GM12878 (cell line): Measurements from ENCODE around the gene RPL7A. TPM values are rescaled to one million over a fixed set of nuclear protein-coding genes. Genes with fewer than 3 reads are reported as not detected.

Source experiments
- ATAC-seq: fragments of 200-7000 bp; cut with Tn5 transposase; 3 replicates; pipeline ENCODE4 v1.9.1; 2020; ENCODE audit warnings: mild to moderate bottlenecking, moderate library complexity
- BruUV-seq: library from RNA; stranded (reverse); fragments of 400-500 nt; replicated peaks from 2 replicates; lab custom pipeline; 2021; lab: Mats Ljungman, UMichigan
- CTCF ChIA-PET: fragments of 300-600 bp; sonication (Branson Sonifier 250); formaldehyde crosslinking; extraction: SDS; loops from one replicate; lab custom pipeline; 2021; ENCODE audit warnings: inconsistent platforms; lab: Yijun Ruan, JAX
- POLR2A ChIA-PET: fragments of 350-600 bp; formaldehyde crosslinking; extraction: SDS; loops from one replicate; lab custom pipeline; 2021; ENCODE audit warnings: inconsistent platforms; lab: Charles Lee
- RAD21 ChIA-PET: fragments of 300-600 bp; sonication (Branson Sonifier 250); formaldehyde crosslinking; loops from one replicate; lab custom pipeline; 2023; ENCODE audit warnings: antibody characterized with exemption; ENCODE audit not compliant: unreplicated experiment; lab: Charles Lee
- SMC1A ChIA-PET: fragments of 300-600 bp; sonication (Branson Sonifier 250); formaldehyde crosslinking; loops from one replicate; lab custom pipeline; 2023; ENCODE audit not compliant: unreplicated experiment, uncharacterized antibody; lab: Charles Lee
- DNase-seq: peaks from one replicate; pipeline ENCODE4 v3.0.0-alpha.2; 2011; ENCODE audit warnings: low read depth, low spot score
- FAIRE-seq: peaks from 3 replicates; lab custom pipeline; 2011; peaks lifted over from hg19 to GRCh38; lab: Jason Lieb, UNC
- H2AFZ ChIP-seq: 2 replicates; pipeline ENCODE4 v1.6.0; 2011; ENCODE audit warnings: low read depth, low read length, control low read depth; ENCODE audit not compliant: control insufficient read depth
- H3K27ac ChIP-seq: 2 replicates; pipeline ENCODE4 v1.5.1; 2011; ENCODE audit warnings: control low read depth; ENCODE audit not compliant: control insufficient read depth, insufficient read depth
- H3K27me3 ChIP-seq, 2 experiments: replicated peaks in 1 of 2; 2 replicates each; pipeline versions ENCODE4 v1.6.0 to v1.6.1; 2011; ENCODE audit warnings: low read length in 1 of 2; ENCODE audit not compliant: control insufficient read depth in 2 of 2, insufficient read depth in 2 of 2
- H3K36me3 ChIP-seq, 2 experiments: 2 replicates each; pipeline ENCODE4 v1.5.1; 2011; ENCODE audit warnings: low read length in 1 of 2; ENCODE audit not compliant: control insufficient read depth in 2 of 2, insufficient read depth in 2 of 2
- H3K4me1 ChIP-seq: 2 replicates; pipeline ENCODE4 v1.6.1; 2011; ENCODE audit warnings: mild to moderate bottlenecking, low read length, moderate library complexity, mixed read lengths; ENCODE audit not compliant: control insufficient read depth, insufficient read depth
- H3K4me2 ChIP-seq: 2 replicates; pipeline ENCODE4 v1.6.0; 2011; ENCODE audit warnings: control low read depth; ENCODE audit not compliant: control insufficient read depth, insufficient read depth
- H3K4me3 ChIP-seq: fragments of 200-600 bp; sonication (generic); 2 replicates; pipeline ENCODE4 v1.5.1; 2016
- H3K79me2 ChIP-seq: 2 replicates; pipeline ENCODE4 v1.6.0; 2011; ENCODE audit warnings: low read length; ENCODE audit not compliant: control insufficient read depth, insufficient read depth
- H3K9ac ChIP-seq: 2 replicates; pipeline ENCODE4 v1.8.0; 2011; ENCODE audit warnings: low read length, control low read depth, mixed read lengths; ENCODE audit not compliant: control insufficient read depth, insufficient read depth
- H3K9me3 ChIP-seq: replicated peaks from 3 replicates; pipeline ENCODE4 v1.5.1; 2011; ENCODE audit warnings: mild to moderate bottlenecking, low read length; ENCODE audit not compliant: control insufficient read depth, insufficient read depth
- H4K20me1 ChIP-seq: 2 replicates; pipeline ENCODE4 v1.6.0; 2011; ENCODE audit not compliant: control insufficient read depth, insufficient read depth
- BMI1 ChIP-seq: fragments of 450-650 bp; IDR thresholded peaks from 2 replicates; pipeline ENCODE4 v1.6.1; 2016; ENCODE audit warnings: mild to moderate bottlenecking, moderate library complexity, borderline replicate concordance
- EED ChIP-seq: sonication (generic); IDR thresholded peaks from 2 replicates; pipeline ENCODE4 v1.6.1; 2016; ENCODE audit warnings: antibody characterized with exemption, low read depth
- ETV6 ChIP-seq, 2 experiments: fragments of 450-650 bp in 1 of 2; IDR thresholded peaks in 1 of 2; conservative IDR thresholded peaks in 1 of 2; 2 replicates each; pipeline ENCODE4 v1.6.1; 2014; ENCODE audit warnings: antibody characterized with exemption in 1 of 2, borderline replicate concordance in 1 of 2, low read depth in 1 of 2, mild to moderate bottlenecking in 1 of 2, moderate library complexity in 1 of 2
- GATAD2B ChIP-seq: fragments of 450-650 bp; conservative IDR thresholded peaks from 2 replicates; pipeline ENCODE4 v1.6.1; 2017; ENCODE audit warnings: low read depth, mild to moderate bottlenecking, moderate library complexity
- JUND ChIP-seq: IDR thresholded peaks from 2 replicates; pipeline ENCODE4 v1.6.1; 2012; ENCODE audit warnings: low read depth, mild to moderate bottlenecking, low read length, improper control_type of control experiment, moderate library complexity
- KAT2A ChIP-seq: conservative IDR thresholded peaks from 2 replicates; pipeline ENCODE4 v1.6.1; 2011; ENCODE audit warnings: low read depth, low read length; ENCODE audit not compliant: control insufficient read depth
- PAX5 ChIP-seq: IDR thresholded peaks from 2 replicates; pipeline ENCODE4 v1.6.1; 2011; ENCODE audit warnings: low read depth, low read length, borderline replicate concordance
- POLR2AphosphoS5 ChIP-seq: IDR thresholded peaks from 2 replicates; pipeline ENCODE4 v1.6.1; 2011; ENCODE audit warnings: mild to moderate bottlenecking, low read length, inconsistent platforms
- WGBS: methylation state at CpG from one replicate; pipeline ENCODE4 v1.1.6; 2016; ENCODE audit warnings: low lambda C conversion rate; ENCODE audit not compliant: insufficient replicate concordance, insufficient coverage; ENCODE audit errors: missing lambda C conversion rate; 5-methylcytosine and 5-hydroxymethylcytosine counted together
- in situ Hi-C: fragments of 300-500 bp; cut with MboI; formaldehyde crosslinking; loops from 9 replicates; pipeline ENCODE4 v1.14.3; 2018; ENCODE audit warnings: mixed read lengths
- intact Hi-C: fragments of 100-400 bp; cut with micrococcal nuclease; formaldehyde crosslinking; loops from one replicate; pipeline ENCODE4 v1.14.2; 2022; ENCODE audit not compliant: unreplicated experiment
- polyA plus RNA-seq, 11 experiments: library from polyadenylated mRNA; depleted of rRNA in 4 of 11; unstranded in 6 of 11; stranded (reverse) in 5 of 11; fragments of >200 nt; fragmentation: Nextera tagmentation in 4 of 11; fragmentation: Illumina TruSeq in 1 of 11; extraction: Ambion mirVana in 4 of 11; extraction: Trizol in 1 of 11; gene quantifications; 1 replicate in 1 of 11; 2 replicates in 10 of 11; pipeline versions ENCODE4 v1.2.1 to v1.2.3, GENCODE V29; 2011 to 2016; ENCODE audit warnings: inconsistent platforms in 2 of 11, missing spikeins in 2 of 11, low read depth in 1 of 11
- total RNA-seq, 4 experiments: library from RNA; depleted of rRNA in 3 of 4; stranded (reverse); fragments of >200 nt in 3 of 4; fragmentation: Illumina TruSeq in 1 of 4; extraction: Trizol in 1 of 4; gene quantifications; 2 replicates each; pipeline versions ENCODE4 v1.2.1 to v1.2.3, GENCODE V29; 2013 to 2021
- TF ChIP-seq, protein P1 (sequence below): fragments of 450-650 bp; IDR thresholded peaks from 2 replicates; pipeline ENCODE4 v1.6.1; 2017; ENCODE audit warnings: mild to moderate bottlenecking, low read depth, inconsistent platforms; ENCODE audit not compliant: poor library complexity, severe bottlenecking
- TF ChIP-seq, protein P2 (sequence below): fragments of 450-650 bp; IDR thresholded peaks from 2 replicates; pipeline ENCODE4 v1.6.1; 2017; ENCODE audit warnings: mild to moderate bottlenecking, moderate library complexity
- TF ChIP-seq, protein P3 (sequence below): fragments of 150-350 bp; IDR thresholded peaks from 2 replicates; pipeline ENCODE4 v1.6.1; 2014; ENCODE audit warnings: mild to moderate bottlenecking, low read depth, low read length
- TF ChIP-seq, protein P4 (sequence below): IDR thresholded peaks from 2 replicates; pipeline ENCODE4 v1.6.1; 2011; ENCODE audit warnings: borderline replicate concordance, low read depth, mild to moderate bottlenecking, moderate library complexity, mixed read lengths, low read length; ENCODE audit not compliant: insufficient read depth; ENCODE audit errors: extremely low read length

The RPL7A gene
- total and polyA plus RNA-seq, 10 of the 15 experiments (the other 5 are each of a cell fraction or from before 2014, with no cell fraction given): 917 to 5,193 (median 3,326) TPM

DNA sequence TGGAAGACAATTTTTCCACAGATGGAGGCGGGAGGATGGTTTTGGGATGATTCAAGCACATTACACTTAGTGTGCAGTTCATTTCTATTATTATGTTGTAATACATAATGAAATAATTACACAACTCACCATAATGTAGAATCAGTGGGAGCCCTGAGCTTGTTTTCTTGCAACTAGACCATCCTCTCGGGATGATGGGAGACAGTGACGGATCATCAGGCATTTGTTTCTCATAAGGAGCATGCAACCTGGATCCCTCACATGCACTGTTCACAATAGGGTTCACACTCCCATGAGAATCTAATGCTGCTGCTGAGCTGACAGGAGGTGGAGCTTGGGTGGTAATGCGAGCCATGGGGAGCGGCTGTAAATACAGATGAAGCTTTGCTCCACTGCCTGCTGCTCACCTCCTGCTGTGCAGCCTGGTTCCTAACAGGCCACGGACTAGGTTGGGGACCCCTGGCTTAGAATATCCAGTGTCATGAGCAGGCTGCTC is 29.8 kb downstream of the RPL7A start:
- intact Hi-C loops (loop anchor here (5.0 kb wide), 1 partner anchor 40 kb away; the partner anchor contains the start of gene REXO4), in situ Hi-C loops (no loop called here)
- no peaks in the 10 kb centered on the region for H3K36me3 ChIP-seq
- no peak overlapping the region for H3K4me3 ChIP-seq
- no peak overlapping the region for H3K4me2 ChIP-seq
- FAIRE-seq: no peak
- ChIA-PET POLR2A (interaction anchor here (1.0 to 2.9 kb wide), 3 partner anchors 13 to 30 kb away, joined by 4 to 12 read pairs (median 10); partner anchors contain the start of genes MED22, RPL7A, SURF1 and SURF2), CTCF (interaction anchor here (1.2 to 1.8 kb wide), 5 partner anchors 12 to 139 kb away, joined by 3 to 4 read pairs (median 3); no protein-coding TSS in a partner anchor), SMC1A (interaction anchor here (1.7 kb wide), 1 partner anchor 81 kb away, joined by 3 read pairs; no protein-coding TSS in a partner anchor), RAD21 (interaction anchor here (1.1 kb wide), 1 partner anchor 16 kb away, joined by 4 read pairs; no protein-coding TSS in a partner anchor)
- no peak overlapping the region for H3K9ac ChIP-seq
- BruUV-seq: no TSS peak
- peaks cover 5% of the 10 kb centered on the region for H3K4me1 ChIP-seq
- no peaks in the 10 kb centered on the region; the same call in 2 of the 3 replicates for H3K9me3 ChIP-seq
- no peak for DNase-seq
- 38% methylated on average over 6 of the region's 6 CpGs for WGBS
- H3K27me3 ChIP-seq: no peaks in the 10 kb centered on the region
- TF ChIP-seq BMI1 (no peak), POLR2AphosphoS5 (no peak), JUND (no peak), KAT2A (no peak), ETV6 (conservative IDR thresholded peaks at IDR 0.05 in 1 of 2, IDR thresholded peaks at IDR 0.05 in 1 of 2; ENCODE audit: borderline replicate concordance in 1 of 2, low read depth in 1 of 2) (no peak), EED (no peak), GATAD2B (no peak), PAX5 (no peak)
- TF ChIP-seq, protein P1, sequence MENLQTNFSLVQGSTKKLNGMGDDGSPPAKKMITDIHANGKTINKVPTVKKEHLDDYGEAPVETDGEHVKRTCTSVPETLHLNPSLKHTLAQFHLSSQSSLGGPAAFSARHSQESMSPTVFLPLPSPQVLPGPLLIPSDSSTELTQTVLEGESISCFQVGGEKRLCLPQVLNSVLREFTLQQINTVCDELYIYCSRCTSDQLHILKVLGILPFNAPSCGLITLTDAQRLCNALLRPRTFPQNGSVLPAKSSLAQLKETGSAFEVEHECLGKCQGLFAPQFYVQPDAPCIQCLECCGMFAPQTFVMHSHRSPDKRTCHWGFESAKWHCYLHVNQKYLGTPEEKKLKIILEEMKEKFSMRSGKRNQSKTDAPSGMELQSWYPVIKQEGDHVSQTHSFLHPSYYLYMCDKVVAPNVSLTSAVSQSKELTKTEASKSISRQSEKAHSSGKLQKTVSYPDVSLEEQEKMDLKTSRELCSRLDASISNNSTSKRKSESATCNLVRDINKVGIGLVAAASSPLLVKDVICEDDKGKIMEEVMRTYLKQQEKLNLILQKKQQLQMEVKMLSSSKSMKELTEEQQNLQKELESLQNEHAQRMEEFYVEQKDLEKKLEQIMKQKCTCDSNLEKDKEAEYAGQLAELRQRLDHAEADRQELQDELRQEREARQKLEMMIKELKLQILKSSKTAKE: no peak
- TF ChIP-seq, protein P2, sequence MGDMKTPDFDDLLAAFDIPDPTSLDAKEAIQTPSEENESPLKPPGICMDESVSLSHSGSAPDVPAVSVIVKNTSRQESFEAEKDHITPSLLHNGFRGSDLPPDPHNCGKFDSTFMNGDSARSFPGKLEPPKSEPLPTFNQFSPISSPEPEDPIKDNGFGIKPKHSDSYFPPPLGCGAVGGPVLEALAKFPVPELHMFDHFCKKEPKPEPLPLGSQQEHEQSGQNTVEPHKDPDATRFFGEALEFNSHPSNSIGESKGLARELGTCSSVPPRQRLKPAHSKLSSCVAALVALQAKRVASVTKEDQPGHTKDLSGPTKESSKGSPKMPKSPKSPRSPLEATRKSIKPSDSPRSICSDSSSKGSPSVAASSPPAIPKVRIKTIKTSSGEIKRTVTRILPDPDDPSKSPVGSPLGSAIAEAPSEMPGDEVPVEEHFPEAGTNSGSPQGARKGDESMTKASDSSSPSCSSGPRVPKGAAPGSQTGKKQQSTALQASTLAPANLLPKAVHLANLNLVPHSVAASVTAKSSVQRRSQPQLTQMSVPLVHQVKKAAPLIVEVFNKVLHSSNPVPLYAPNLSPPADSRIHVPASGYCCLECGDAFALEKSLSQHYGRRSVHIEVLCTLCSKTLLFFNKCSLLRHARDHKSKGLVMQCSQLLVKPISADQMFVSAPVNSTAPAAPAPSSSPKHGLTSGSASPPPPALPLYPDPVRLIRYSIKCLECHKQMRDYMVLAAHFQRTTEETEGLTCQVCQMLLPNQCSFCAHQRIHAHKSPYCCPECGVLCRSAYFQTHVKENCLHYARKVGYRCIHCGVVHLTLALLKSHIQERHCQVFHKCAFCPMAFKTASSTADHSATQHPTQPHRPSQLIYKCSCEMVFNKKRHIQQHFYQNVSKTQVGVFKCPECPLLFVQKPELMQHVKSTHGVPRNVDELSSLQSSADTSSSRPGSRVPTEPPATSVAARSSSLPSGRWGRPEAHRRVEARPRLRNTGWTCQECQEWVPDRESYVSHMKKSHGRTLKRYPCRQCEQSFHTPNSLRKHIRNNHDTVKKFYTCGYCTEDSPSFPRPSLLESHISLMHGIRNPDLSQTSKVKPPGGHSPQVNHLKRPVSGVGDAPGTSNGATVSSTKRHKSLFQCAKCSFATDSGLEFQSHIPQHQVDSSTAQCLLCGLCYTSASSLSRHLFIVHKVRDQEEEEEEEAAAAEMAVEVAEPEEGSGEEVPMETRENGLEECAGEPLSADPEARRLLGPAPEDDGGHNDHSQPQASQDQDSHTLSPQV: no peak
- TF ChIP-seq, protein P3, sequence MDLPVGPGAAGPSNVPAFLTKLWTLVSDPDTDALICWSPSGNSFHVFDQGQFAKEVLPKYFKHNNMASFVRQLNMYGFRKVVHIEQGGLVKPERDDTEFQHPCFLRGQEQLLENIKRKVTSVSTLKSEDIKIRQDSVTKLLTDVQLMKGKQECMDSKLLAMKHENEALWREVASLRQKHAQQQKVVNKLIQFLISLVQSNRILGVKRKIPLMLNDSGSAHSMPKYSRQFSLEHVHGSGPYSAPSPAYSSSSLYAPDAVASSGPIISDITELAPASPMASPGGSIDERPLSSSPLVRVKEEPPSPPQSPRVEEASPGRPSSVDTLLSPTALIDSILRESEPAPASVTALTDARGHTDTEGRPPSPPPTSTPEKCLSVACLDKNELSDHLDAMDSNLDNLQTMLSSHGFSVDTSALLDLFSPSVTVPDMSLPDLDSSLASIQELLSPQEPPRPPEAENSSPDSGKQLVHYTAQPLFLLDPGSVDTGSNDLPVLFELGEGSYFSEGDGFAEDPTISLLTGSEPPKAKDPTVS: no peak
- TF ChIP-seq, protein P4, sequence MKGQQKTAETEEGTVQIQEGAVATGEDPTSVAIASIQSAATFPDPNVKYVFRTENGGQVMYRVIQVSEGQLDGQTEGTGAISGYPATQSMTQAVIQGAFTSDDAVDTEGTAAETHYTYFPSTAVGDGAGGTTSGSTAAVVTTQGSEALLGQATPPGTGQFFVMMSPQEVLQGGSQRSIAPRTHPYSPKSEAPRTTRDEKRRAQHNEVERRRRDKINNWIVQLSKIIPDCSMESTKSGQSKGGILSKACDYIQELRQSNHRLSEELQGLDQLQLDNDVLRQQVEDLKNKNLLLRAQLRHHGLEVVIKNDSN: no peak
- no peak overlapping the region for H3K27ac ChIP-seq
- no peak overlapping the region for H2AFZ ChIP-seq
- H3K79me2 ChIP-seq: peaks cover 31% of the 10 kb centered on the region
- H4K20me1 ChIP-seq: no peaks in the 10 kb centered on the region
- no peak for ATAC-seq
